Measurements from ENCODE around the gene HIP1R. TPM values are rescaled to one million over a fixed set of nuclear protein-coding genes. Genes with fewer than 3 reads are reported as not detected.

Gene HIP1R
- total and polyA plus RNA-seq, 2 of the 13 experiments (the other 11 are each of a cell fraction or from before 2014, with no cell fraction given), result 18.4 to 25.5 TPM

- TF ChIP-seq IKZF1 (IDR thresholded peaks at IDR 0.05) (no peak), SNRNP70 (IDR thresholded peaks at IDR 0.05; ENCODE audit: low read depth, low read length) (no peak), ZBTB43 (CRISPR knock-in tag; conservative IDR thresholded peaks at IDR 0.05) (no peak), ZNF513 (CRISPR knock-in tag; conservative IDR thresholded peaks at IDR 0.05) (no peak), ZNF34 (CRISPR knock-in tag; IDR thresholded peaks at IDR 0.05; ENCODE audit: borderline replicate concordance) (no peak), IRF9 (CRISPR knock-in tag; IDR thresholded peaks at IDR 0.05; ENCODE audit: borderline replicate concordance) (no peak), MXD3 (CRISPR knock-in tag; IDR thresholded peaks at IDR 0.05) (no peak), RNF2 (conservative IDR thresholded peaks at IDR 0.05; ENCODE audit: low read depth) (no peak), ARHGAP35 (CRISPR knock-in tag; IDR thresholded peaks at IDR 0.05; ENCODE audit: borderline replicate concordance) (no peak), BRD4 (CRISPR knock-in tag; IDR thresholded peaks at IDR 0.05) (no peak), ZNF609 (CRISPR knock-in tag; IDR thresholded peaks at IDR 0.05; ENCODE audit: borderline replicate concordance) (no peak), FOXJ3 (CRISPR knock-in tag; IDR thresholded peaks at IDR 0.05; ENCODE audit: borderline replicate concordance) (no peak), ZNF850 (CRISPR knock-in tag; conservative IDR thresholded peaks at IDR 0.05) (no peak), FOSL2 (CRISPR knock-in tag; IDR thresholded peaks at IDR 0.05) (no peak), NFIC (IDR thresholded peaks at IDR 0.05; ENCODE audit: low read length) (no peak), GTF3A (CRISPR knock-in tag; conservative IDR thresholded peaks at IDR 0.05) (no peak), PCBP1 (IDR thresholded peaks at IDR 0.05; ENCODE audit: borderline replicate concordance, low read depth, low read length) (0 out of 2 replicates have a peak, but pooled peaks have one; percentile 60)
Observed at GRCh38 chr12:122865268-122866231, 30.3 kb downstream of the HIP1R start (continued).

Data from HepG2 (cell line).